ENCODE results near the gene C1orf141.
"Not testable (repeated sequence)": the region's sequence is repeated elsewhere in the genome, so short reads cannot be mapped to it uniquely, and the experiment has no call there.

The C1orf141 gene

DNA sequence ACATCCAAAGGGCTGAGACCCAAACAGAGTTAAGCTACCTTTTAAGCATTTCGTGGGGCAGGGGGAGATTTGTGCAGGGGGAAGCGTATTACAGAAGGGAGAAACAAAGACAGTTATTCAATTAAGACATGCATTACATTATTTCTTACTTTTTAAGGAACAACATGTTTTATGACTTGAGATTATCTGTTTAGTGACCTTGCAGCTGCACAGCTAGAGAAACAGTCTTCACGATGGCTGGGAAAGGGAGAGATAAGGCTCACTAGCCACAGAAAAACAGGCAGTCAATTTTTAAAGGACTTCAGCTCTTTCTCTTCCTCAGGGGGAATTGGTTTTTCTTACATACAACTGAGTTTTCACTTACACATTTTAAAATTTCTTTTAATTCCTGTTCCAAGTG is 7.1 kb upstream of the C1orf141 start:
- not testable (repeated sequence) for DNase-seq

DNA sequence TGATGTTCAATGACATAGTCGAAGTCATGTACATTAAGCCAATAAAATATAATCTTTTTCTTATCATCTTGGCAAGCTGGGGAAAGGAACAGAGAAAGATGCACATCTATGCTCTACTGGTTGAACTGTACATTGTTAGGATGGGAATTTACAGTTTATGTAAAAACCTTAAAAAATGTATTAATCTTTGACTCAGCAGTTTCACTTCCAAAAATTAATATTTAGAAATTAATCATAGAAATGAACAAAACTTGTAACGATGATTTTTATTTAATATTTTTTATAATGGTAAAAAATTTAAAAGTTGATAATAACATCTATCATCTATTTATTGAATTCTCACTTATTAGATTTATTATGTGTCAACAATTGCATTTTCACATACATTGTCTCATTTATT is 5.7 kb upstream of the C1orf141 start:
- no peak for DNase-seq

GRCh38 chr1:67138813-67139499 is 4.2 kb upstream of the C1orf141 start:
- DNase-seq, result no peak

- no peak for DNase-seq
Observed at GRCh38 chr1:67137307-67137753, 2.6 kb upstream of the C1orf141 start.

DNA sequence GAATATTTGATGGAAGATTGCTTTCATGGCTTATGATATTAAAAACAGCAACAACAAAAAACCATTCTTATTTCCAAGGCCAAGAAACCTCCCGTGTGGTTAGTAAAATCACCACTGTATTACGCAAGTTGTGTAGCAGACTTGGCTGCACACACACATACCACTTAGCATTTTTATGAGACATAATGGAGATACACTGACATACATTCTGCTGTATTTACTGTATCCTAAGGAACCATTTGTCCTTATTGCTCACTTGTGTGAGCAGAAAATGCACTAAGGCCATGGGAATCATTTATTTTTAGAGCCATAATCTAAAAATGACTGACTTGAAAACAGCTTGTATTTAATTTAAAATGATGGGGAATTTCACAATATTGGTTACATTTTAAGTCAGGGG is 584 bp upstream of the C1orf141 start:
- DNase-seq, result no peak

- no peak for DNase-seq
Observed at GRCh38 chr1:67133177-67133576, 1.6 kb downstream of the C1orf141 start.

DNA sequence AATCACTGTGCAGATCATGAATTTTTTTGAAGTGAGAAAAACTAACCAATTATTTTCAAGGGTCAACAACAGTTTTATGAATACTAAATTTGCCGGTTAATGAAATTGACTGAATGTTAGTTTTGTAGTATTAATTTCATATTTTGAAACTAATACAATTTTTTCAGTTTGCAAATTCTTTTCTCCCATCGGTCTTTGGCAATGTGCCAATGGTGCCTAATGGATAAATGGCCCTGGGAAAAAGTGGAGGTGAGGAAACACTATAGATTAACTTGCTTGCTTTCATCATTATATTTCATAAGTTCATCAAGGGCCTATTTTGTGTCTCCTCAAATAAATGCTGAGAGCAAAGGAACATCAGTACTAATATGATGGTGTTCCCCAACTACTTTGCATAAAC is 4.1 kb downstream of the C1orf141 start:
- DNase-seq, result no peak

- no peak for DNase-seq
Observed at GRCh38 chr1:67126974-67127373, 7.8 kb downstream of the C1orf141 start.

- no peak for DNase-seq
Observed at GRCh38 chr1:67126111-67126746, 8.5 kb downstream of the C1orf141 start.

DNA sequence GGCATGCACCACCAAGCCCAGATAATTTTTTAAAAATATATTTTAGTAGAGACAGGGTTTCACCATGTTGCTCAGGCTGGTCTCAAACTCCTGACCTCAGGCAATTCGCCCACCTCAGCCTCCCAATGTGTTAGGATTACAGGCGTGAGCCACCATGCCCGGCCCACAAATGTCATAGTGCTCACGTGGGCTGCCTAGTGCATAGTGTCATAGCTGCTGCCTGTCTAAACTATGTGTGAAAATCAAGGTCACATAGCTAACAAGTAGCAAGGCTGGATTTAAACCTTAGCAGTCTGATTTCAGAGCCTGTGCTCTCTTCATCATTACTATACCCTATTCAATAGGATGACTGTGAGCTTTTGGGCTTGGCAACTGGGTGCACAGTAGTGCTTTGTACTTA is 10.3 kb downstream of the C1orf141 start:
- no peak for DNase-seq

DNA sequence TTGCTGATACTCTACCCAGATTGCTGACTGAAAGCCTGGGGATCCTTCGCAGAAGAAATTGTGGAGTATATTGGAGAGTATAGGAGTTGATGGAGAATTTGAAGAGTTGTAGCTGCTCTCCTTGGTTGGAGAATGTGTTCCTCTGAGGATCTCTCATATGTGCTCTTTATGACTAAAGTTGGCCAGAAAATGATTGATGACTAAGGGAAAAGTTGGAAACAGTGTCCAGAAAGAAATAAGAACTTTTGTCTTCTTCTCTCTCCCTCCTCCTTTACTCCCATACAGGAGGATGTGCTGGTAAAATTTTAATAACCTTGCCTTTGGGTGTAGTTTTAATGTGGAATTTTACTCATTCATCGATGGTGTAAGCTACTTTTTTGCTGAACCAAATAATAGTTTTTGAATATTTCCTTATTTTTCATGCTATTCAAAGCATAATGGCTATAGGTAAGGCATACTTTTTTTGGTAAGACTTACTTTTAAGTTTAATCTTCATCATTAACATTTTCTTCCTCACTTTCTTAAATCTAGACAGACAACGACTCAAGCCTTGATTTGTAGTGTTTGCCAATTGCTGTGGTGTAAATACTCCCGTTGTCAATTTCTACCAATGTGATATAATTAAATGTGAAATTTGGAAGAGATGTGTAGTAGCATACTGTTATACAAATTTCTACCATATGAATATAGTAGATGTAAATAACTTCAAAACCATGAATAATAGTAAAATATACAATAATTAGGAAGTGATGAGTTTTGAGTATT is 13.7 kb downstream of the C1orf141 start:
- DNase-seq, result no peak

DNA sequence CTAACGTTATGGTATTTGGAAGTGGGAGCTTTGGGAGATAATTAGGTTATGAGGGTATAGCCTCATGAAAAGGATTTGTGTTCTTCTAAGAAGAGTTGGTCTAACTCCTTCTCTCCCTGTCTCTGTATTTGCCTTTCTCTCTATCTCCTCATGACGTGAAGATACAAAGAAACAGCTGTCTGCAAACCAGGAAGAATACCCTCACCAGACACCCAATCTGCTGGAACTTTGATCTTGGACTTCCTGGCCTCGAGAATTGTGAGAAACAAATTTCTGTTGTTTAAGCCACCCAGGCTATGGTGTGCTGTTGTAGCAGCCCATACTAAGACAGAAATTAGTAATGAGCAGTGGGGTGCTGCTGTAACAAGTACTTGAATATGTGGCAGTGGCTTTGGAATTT is 16.1 kb downstream of the C1orf141 start:
- DNase-seq, result no peak

DNA sequence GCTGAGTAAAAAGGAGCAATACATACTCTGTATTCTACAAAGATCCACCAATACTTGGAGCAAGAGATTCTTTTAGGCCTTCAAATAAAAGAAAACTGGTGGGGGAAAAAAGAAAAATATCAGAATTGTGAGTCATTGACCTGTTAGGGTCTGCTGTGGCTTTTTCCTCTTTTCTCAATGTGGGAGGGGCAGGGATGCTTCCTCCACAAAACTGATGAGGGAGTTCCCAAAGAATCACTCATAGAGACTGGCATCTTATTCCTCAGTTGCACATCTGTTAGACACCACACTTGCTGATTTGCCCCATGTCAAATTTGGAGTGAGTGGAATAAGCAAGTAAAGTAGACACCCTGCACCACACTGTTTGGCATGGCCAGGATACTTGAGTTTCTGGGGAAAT is 16.6 kb downstream of the C1orf141 start:
- DNase-seq, result no peak

GRCh38 chr1:67114162-67114561 is 20.6 kb downstream of the C1orf141 start:
- DNase-seq, result no peak

- no peak for DNase-seq
Observed at GRCh38 chr1:67110352-67110751, 24.4 kb downstream of the C1orf141 start.

DNA sequence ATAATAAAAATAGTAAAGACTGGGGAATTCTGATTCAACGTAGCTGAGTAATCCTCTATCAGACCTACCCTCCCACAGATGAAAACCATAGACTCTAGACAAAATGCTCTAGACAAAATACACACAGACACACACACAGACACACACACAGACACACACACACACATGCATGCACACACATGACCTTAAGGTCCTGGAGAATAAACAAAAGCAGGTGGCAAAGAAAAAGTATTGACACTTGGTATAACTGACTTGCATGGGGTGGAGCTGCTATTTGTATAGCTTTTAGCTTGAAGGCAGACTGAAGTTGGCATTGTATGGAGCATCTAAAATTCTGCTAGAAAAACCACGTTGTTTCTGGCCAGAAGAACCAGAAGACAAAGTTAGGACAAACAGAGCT is 29.3 kb downstream of the C1orf141 start:
- DNase-seq, result no peak

DNA sequence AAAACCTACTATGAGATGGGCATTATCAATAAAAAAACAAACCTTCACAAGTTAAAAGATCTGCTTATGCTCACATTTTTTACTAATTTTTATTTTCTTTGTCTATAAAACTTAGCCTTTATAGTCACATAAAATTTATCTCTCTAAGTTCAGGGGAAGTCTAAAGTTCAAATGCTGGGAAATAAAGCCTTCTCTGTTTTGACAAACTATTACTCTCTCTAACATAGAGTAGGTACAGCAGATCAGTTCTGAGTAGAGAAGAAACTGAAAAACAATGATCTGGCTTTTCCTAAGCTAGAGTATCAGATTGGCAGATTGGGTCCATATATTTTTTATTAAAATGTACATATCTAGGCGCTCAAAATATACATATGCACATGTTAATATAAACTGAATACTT is 31.2 kb downstream of the C1orf141 start:
- DNase-seq, result no peak

GRCh38 chr1:67100833-67101232 is 33.9 kb downstream of the C1orf141 start:
- no peak for DNase-seq

DNA sequence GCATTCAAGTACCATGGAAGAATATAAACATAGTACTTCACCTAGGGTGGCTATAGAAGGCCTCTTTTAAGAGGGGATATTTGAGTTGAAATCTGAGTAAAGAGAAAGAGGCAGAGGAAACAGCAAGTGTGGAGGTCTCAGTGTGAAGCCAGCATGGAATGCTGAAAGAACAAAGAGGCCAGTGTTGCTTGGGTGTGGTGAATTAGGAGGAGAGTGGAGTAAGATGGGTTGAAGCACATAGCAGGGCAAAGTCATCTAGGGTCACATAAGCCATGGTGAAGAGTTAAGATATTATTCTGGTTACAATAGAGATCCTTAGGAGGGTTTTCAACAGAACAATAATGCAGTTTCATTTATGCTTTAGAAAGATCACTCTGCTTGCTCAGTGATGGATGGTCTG is 37.5 kb downstream of the C1orf141 start:
- DNase-seq, result no peak

- no peak for DNase-seq
Observed at GRCh38 chr1:67094191-67094590, 40.6 kb downstream of the C1orf141 start.

DNA sequence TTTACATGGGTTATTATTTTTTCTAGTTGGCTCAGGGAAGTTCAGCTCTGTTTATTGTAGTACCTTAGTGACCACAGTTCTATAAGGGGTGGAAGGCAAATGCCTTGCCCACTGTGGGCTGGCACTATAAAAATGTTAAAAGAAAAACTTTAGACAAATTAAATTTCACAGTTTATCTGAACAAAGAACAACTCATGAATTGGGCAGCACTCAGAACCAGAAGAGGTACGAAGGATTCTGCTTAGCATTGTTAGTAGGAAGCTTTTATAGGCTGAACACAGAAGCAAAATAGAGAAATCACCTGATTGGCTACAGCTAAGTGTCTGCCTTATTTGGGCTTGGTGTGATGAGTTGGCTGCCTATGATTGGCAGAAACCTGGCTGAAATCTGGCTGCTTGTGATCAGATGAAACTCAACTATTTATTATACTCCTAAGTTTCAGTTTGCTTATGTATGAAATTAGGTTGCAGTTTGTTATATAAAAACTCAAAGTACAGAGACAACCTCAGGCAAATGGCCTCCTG is 45.0 kb downstream of the C1orf141 start:
- DNase-seq, result no peak

GRCh38 chr1:67088440-67088839 is 46.3 kb downstream of the C1orf141 start:
- no peak for DNase-seq

DNA sequence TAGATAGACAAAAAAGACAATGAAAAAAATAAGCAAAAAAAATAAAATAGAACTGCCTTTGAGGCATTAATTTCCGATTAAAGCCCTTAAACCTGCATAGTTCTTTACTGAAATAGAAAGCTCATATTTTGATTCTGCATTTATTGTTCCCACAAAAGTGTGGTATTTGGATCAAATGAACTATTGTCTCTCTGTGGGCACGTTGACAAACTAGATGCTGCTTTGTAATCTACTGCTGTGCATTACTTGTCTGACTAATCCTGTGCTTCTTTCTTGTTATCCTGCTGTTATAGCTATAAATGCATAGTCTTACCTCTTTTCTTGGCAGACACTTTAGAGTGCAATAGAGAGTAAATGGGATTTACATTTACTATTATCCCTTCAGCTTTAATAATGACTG is 49.4 kb downstream of the C1orf141 start:
- DNase-seq, result no peak

GRCh38 chr1:67084765-67085318 is 49.9 kb downstream of the C1orf141 start:
- DNase-seq, result no peak
